ENCODE measurements around the gene UACA.

DNA sequence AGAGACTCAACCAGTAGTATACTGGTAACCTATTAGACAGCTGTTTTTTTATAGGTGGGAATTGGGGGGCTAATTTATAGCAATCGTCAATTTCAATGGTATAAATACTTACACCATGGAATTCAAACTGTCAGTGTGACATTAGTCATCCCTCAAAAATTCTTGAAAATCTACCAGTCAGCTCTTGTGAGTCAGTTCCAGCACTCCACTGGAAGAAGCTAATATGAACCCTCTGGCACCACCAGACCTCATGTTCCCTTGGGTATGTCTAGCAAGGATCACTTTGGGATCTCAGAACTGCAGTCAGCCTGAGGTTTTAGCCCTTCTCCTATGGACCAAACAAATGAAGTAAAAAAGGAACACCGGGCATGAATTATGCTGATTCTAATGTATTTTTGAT lies 11.8 kb upstream of the UACA start:
- TF ChIP-seq POLR2AphosphoS5 (IDR thresholded peaks at IDR 0.05), result no peak
- TF ChIP-seq, protein P1, sequence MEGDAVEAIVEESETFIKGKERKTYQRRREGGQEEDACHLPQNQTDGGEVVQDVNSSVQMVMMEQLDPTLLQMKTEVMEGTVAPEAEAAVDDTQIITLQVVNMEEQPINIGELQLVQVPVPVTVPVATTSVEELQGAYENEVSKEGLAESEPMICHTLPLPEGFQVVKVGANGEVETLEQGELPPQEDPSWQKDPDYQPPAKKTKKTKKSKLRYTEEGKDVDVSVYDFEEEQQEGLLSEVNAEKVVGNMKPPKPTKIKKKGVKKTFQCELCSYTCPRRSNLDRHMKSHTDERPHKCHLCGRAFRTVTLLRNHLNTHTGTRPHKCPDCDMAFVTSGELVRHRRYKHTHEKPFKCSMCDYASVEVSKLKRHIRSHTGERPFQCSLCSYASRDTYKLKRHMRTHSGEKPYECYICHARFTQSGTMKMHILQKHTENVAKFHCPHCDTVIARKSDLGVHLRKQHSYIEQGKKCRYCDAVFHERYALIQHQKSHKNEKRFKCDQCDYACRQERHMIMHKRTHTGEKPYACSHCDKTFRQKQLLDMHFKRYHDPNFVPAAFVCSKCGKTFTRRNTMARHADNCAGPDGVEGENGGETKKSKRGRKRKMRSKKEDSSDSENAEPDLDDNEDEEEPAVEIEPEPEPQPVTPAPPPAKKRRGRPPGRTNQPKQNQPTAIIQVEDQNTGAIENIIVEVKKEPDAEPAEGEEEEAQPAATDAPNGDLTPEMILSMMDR (IDR thresholded peaks at IDR 0.05), result no peak
- no peak for TF ChIP-seq POLR2A (IDR thresholded peaks at IDR 0.05)
